Measurements from ENCODE around the gene POU6F2. TPM values are rescaled to one million over a fixed set of nuclear protein-coding genes. Genes with fewer than 3 reads are reported as not detected.

Gene POU6F2
- total RNA-seq, 1 experiment from 2014 or later = 0.27 TPM

- Histone ChIP-seq H3K4me2 (ENCODE audit: low read length) (no peak overlapping the region), H3K9me2 (ENCODE audit: insufficient read depth) (no peaks in the 10 kb centered on the region), H3K27me3 (ENCODE audit: insufficient read depth, low read length) (peaks cover 3% of the 10 kb centered on the region), H3K36me3 (ENCODE audit: control insufficient read depth in 1 of 2, insufficient read depth in 2 of 2, low read length in 2 of 2) (no peaks in the 10 kb centered on the region), H3K79me2 (ENCODE audit: insufficient read depth, low read length) (no peaks in the 10 kb centered on the region), H2AFZ (ENCODE audit: low read depth, low read length, poor library complexity, severe bottlenecking) (no peak overlapping the region), H3K27ac (ENCODE audit: low read depth, low read length) (no peak overlapping the region), H3K4me1 (ENCODE audit: control insufficient read depth in 1 of 2, insufficient read depth in 2 of 2, low read length in 2 of 2) (peaks cover 5 to 8% of the 10 kb centered on the region in 2 experiments; a peak in 3 of 4 replicates), H3K9me3 (ENCODE audit: control insufficient read depth in 1 of 2, insufficient read depth in 1 of 2, low read depth in 1 of 2, low read length in 2 of 2) (no peaks in the 10 kb centered on the region), H3K9ac (ENCODE audit: low read length) (no peak overlapping the region), H4K20me1 (ENCODE audit: insufficient read depth) (no peaks in the 10 kb centered on the region), H3K4me3 (replicated peaks in 1 of 2; ENCODE audit: low read depth in 1 of 2, low read length in 2 of 2) (no peak overlapping the region)
- RAD21 ChIA-PET (ENCODE audit: low non-redundant PET in 1 of 2, low total read pairs in 2 of 2, uncharacterized antibody in 2 of 2, unreplicated experiment in 2 of 2) = no interaction called here
- ATAC-seq (no peak), DNase-seq (ENCODE audit: low read depth, low spot score) (no peak)
- POLR2A ChIA-PET = no interaction called here
- no TSS peak for BruUV-seq (replicated peaks)
- CTCF ChIA-PET = no interaction called here
- intact Hi-C loops (cut with micrococcal nuclease) = no loop called here
- TF ChIP-seq EGR1 (IDR thresholded peaks at IDR 0.05; ENCODE audit: low read depth) (no peak), CBX3 (IDR thresholded peaks at IDR 0.05; ENCODE audit: low read depth) (no peak), SP1 (IDR thresholded peaks at IDR 0.05; ENCODE audit: low read depth) (no peak), YY1 (IDR thresholded peaks at IDR 0.05; ENCODE audit: extremely low read depth, insufficient replicate concordance, low read depth, low read length) (no peak), SIN3A (IDR thresholded peaks at IDR 0.05; ENCODE audit: low read depth) (no peak), CTCF (IDR thresholded peaks at IDR 0.05 in 2 of 3, conservative IDR thresholded peaks at IDR 0.05 in 1 of 3; ENCODE audit: borderline replicate concordance in 1 of 3, insufficient read depth in 1 of 3, low read depth in 2 of 3, low read length in 2 of 3) (no peak), ZFX (IDR thresholded peaks at IDR 0.05) (no peak)
- TF ChIP-seq, protein P1, sequence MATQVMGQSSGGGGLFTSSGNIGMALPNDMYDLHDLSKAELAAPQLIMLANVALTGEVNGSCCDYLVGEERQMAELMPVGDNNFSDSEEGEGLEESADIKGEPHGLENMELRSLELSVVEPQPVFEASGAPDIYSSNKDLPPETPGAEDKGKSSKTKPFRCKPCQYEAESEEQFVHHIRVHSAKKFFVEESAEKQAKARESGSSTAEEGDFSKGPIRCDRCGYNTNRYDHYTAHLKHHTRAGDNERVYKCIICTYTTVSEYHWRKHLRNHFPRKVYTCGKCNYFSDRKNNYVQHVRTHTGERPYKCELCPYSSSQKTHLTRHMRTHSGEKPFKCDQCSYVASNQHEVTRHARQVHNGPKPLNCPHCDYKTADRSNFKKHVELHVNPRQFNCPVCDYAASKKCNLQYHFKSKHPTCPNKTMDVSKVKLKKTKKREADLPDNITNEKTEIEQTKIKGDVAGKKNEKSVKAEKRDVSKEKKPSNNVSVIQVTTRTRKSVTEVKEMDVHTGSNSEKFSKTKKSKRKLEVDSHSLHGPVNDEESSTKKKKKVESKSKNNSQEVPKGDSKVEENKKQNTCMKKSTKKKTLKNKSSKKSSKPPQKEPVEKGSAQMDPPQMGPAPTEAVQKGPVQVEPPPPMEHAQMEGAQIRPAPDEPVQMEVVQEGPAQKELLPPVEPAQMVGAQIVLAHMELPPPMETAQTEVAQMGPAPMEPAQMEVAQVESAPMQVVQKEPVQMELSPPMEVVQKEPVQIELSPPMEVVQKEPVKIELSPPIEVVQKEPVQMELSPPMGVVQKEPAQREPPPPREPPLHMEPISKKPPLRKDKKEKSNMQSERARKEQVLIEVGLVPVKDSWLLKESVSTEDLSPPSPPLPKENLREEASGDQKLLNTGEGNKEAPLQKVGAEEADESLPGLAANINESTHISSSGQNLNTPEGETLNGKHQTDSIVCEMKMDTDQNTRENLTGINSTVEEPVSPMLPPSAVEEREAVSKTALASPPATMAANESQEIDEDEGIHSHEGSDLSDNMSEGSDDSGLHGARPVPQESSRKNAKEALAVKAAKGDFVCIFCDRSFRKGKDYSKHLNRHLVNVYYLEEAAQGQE (IDR thresholded peaks at IDR 0.05; ENCODE audit: low read depth) = no peak
These were observed 421.7 kb downstream of the POU6F2 start for GRCh38 chr7:39399458-39399857.
